HepG2 (cell line): Measurements from ENCODE around the gene MED23. TPM values are rescaled to one million over a fixed set of nuclear protein-coding genes. Genes with fewer than 3 reads are reported as not detected.
A peak's percentile ranks its signal among the peaks of the same experiment; 100 is the strongest.

Source experiments
- ATAC-seq: fragments of 200-7000 bp; cut with Tn5 transposase; 3 replicates; pipeline ENCODE4 v1.9.1; 2020; ENCODE audit warnings: mild to moderate bottlenecking, moderate library complexity
- BruUV-seq: library from RNA; stranded (reverse); fragments of 400-500 nt; replicated peaks from 2 replicates; lab custom pipeline; 2021; lab: Mats Ljungman, UMichigan
- CTCF ChIA-PET: fragments of 300-600 bp; formaldehyde crosslinking; extraction: SDS; loops from one replicate; lab custom pipeline; 2021; ENCODE audit warnings: low total read pairs, inconsistent platforms, low intra/inter-chr PET ratio; lab: Yijun Ruan, JAX
- POLR2A ChIA-PET: fragments of 350-600 bp; sonication (Branson Sonifier 250); formaldehyde crosslinking; loops from one replicate; lab custom pipeline; 2020; ENCODE audit warnings: antibody characterized with exemption, inconsistent platforms; lab: Yijun Ruan, JAX
- DNase-seq: peaks from one replicate; pipeline ENCODE4 v3.0.0-alpha.2; 2015; ENCODE audit warnings: low spot score
- FAIRE-seq: peaks from 3 replicates; lab custom pipeline; 2011; peaks lifted over from hg19 to GRCh38; lab: Jason Lieb, UNC
- H2AFZ ChIP-seq: one replicate; pipeline ENCODE4 v1.6.1; 2011; ENCODE audit warnings: low read length, inconsistent platforms
- H3K27ac ChIP-seq: fragments of 300-600 bp; 3 replicates; pipeline ENCODE4 v1.8.0; 2011; ENCODE audit warnings: mixed run types, mild to moderate bottlenecking, mixed read lengths, low read length, inconsistent platforms; ENCODE audit not compliant: insufficient read depth; ENCODE audit errors: extremely low read length
- H3K27me3 ChIP-seq, 2 experiments: fragments of 200-600 bp in 1 of 2; 2 replicates in 1 of 2; 3 replicates in 1 of 2; pipeline versions ENCODE4 v1.6.0 to v1.8.0; 2011; ENCODE audit warnings: low read length in 2 of 2, mild to moderate bottlenecking in 2 of 2, moderate library complexity in 2 of 2, inconsistent platforms in 1 of 2; ENCODE audit not compliant: insufficient read depth in 2 of 2, control insufficient read depth in 1 of 2
- H3K36me3 ChIP-seq, 2 experiments: fragments of 200-600 bp in 1 of 2; replicated peaks in 1 of 2; 2 replicates in 1 of 2; 3 replicates in 1 of 2; pipeline versions ENCODE4 v1.5.1 to v1.8.0; 2011; ENCODE audit warnings: low read length in 2 of 2, inconsistent platforms in 1 of 2; ENCODE audit not compliant: insufficient read depth in 2 of 2, control insufficient read depth in 1 of 2
- H3K4me1 ChIP-seq: 2 replicates; pipeline ENCODE4 v1.5.1; 2012; ENCODE audit warnings: low read length, inconsistent platforms; ENCODE audit not compliant: insufficient read depth
- H3K4me2 ChIP-seq: 2 replicates; pipeline ENCODE4 v1.6.0; 2011; ENCODE audit warnings: low read depth, low read length, inconsistent platforms
- H3K4me3 ChIP-seq, 3 experiments: fragments of 200-600 bp in 1 of 3; sonication (generic), shearing (Covaris generic) in 1 of 3; replicated peaks in 1 of 3; 2 replicates each; pipeline ENCODE4 v1.5.1; 2011 to 2016; ENCODE audit warnings: low read length in 3 of 3, inconsistent platforms in 2 of 3, low read depth in 2 of 3, mild to moderate bottlenecking in 2 of 3, control low read depth in 1 of 3, mixed read lengths in 1 of 3; ENCODE audit not compliant: insufficient read depth in 1 of 3
- H3K79me2 ChIP-seq: one replicate; pipeline ENCODE4 v1.6.1; 2011; ENCODE audit warnings: low read length, inconsistent platforms; ENCODE audit not compliant: insufficient read depth
- H3K9ac ChIP-seq: 2 replicates; pipeline ENCODE4 v1.6.0; 2011; ENCODE audit warnings: mild to moderate bottlenecking, low read depth, low read length, inconsistent platforms; ENCODE audit not compliant: insufficient read depth
- H3K9me3 ChIP-seq: 2 replicates; pipeline ENCODE4 v1.5.1; 2012; ENCODE audit warnings: mild to moderate bottlenecking, low read length
- H4K20me1 ChIP-seq: 2 replicates; pipeline ENCODE4 v1.6.0; 2011; ENCODE audit warnings: inconsistent platforms, mild to moderate bottlenecking, low read length, moderate library complexity; ENCODE audit not compliant: insufficient read depth
- CBX2 ChIP-seq, 2 experiments: fragments of 200-600 bp in 1 of 2; sonication (generic); formaldehyde crosslinking in 1 of 2; IDR thresholded peaks; 2 replicates each; pipeline versions ENCODE4 v1.7.0 to v1.8.1; 2018 to 2022; ENCODE audit warnings: low read depth in 2 of 2, low read length in 1 of 2, mild to moderate bottlenecking in 1 of 2, missing genetic modification reagents in 1 of 2
- JARID2 ChIP-seq: sonication (generic); formaldehyde crosslinking; IDR thresholded peaks from 2 replicates; pipeline ENCODE4 v1.8.1; 2023; ENCODE audit warnings: missing genetic modification reagents, inconsistent platforms; ENCODE audit not compliant: insufficient replicate concordance
- JDP2 ChIP-seq: sonication (generic); formaldehyde crosslinking; IDR thresholded peaks from 2 replicates; pipeline ENCODE4 v1.8.1; 2022; ENCODE audit warnings: missing genetic modification reagents, borderline replicate concordance
- MAFF ChIP-seq: IDR thresholded peaks from 2 replicates; pipeline ENCODE4 v1.6.1; 2011; ENCODE audit warnings: low read depth, low read length, improper control_type of control experiment
- MAFK ChIP-seq, 2 experiments: IDR thresholded peaks in 1 of 2; conservative IDR thresholded peaks in 1 of 2; 2 replicates each; pipeline ENCODE4 v1.6.1; 2011; ENCODE audit warnings: improper control_type of control experiment in 2 of 2, low read length in 2 of 2
- MIER3 ChIP-seq: IDR thresholded peaks from 2 replicates; pipeline ENCODE4 v1.6.1; 2016; ENCODE audit warnings: missing compliant biosample characterization, borderline replicate concordance
- NFYC ChIP-seq: IDR thresholded peaks from 2 replicates; pipeline ENCODE4 v1.6.1; 2016; ENCODE audit warnings: missing genetic modification reagents, missing compliant biosample characterization
- USF2 ChIP-seq, 2 experiments: sonication (generic) in 1 of 2; formaldehyde crosslinking in 1 of 2; IDR thresholded peaks; 2 replicates each; pipeline versions ENCODE4 v1.5.1 to v1.6.1; 2011 to 2020; ENCODE audit warnings: borderline replicate concordance in 1 of 2, low read depth in 1 of 2, low read length in 1 of 2, mild to moderate bottlenecking in 1 of 2, missing genetic modification reagents in 1 of 2, moderate library complexity in 1 of 2
- ZNF207 ChIP-seq: fragments of 450-650 bp; IDR thresholded peaks from 2 replicates; pipeline ENCODE4 v1.6.1; 2016; ENCODE audit warnings: antibody characterized with exemption, borderline replicate concordance
- WGBS: methylation state at CpG from one replicate; pipeline ENCODE4 v1.1.6; 2017; ENCODE audit warnings: low lambda C conversion rate; 5-methylcytosine and 5-hydroxymethylcytosine counted together
- in situ Hi-C: cut with HindIII; loops from 2 replicates; pipeline ENCODE4 v1.10.0; 2017; ENCODE audit warnings: low pct_unique_long_range_greater_than_20kb; ENCODE audit not compliant: extremely low pct_ligation_motif_present
- intact Hi-C: fragments of 100-400 bp; cut with micrococcal nuclease; formaldehyde crosslinking; loops from one replicate; pipeline ENCODE4 v1.10.0; 2022; ENCODE audit not compliant: unreplicated experiment
- polyA plus RNA-seq, 8 experiments: library from polyadenylated mRNA; depleted of rRNA in 3 of 8; stranded (reverse) in 7 of 8; unstranded in 1 of 8; fragments of >200 nt; fragmentation: Illumina TruSeq in 4 of 8; extraction: Trizol in 4 of 8; gene quantifications; 2 replicates each; pipeline versions ENCODE4 v1.2.1 to v1.2.3, GENCODE V29; 2011 to 2016; ENCODE audit warnings: low read depth in 4 of 8, missing spikeins in 1 of 8, mixed read lengths in 1 of 8; ENCODE audit not compliant: insufficient read depth in 1 of 8
- total RNA-seq, 5 experiments: library from RNA; depleted of rRNA; stranded (reverse); fragments of >200 nt; fragmentation: Illumina TruSeq; extraction: Trizol; gene quantifications; 2 replicates each; pipeline ENCODE4 v1.2.3, GENCODE V29; 2016; ENCODE audit warnings: low read depth in 1 of 5

Gene MED23
- total and polyA plus RNA-seq, 2 of the 13 experiments (the other 11 are each of a cell fraction or from before 2014, with no cell fraction given), result 34.9 to 50.5 TPM

GRCh38 chr6:131524695-131525336 is 103.2 kb downstream of the MED23 start:
- ChIA-PET POLR2A (no interaction called here), CTCF (no interaction called here)
- intact Hi-C loops, result no loop called here
- Histone ChIP-seq H3K27me3 (no peaks in the 10 kb centered on the region), H3K9ac (no peak overlapping the region), H4K20me1 (no peaks in the 10 kb centered on the region), H3K27ac (no peak overlapping the region), H3K36me3 (no peaks in the 10 kb centered on the region), H3K4me3 (no peak overlapping the region), H3K79me2 (no peaks in the 10 kb centered on the region), H2AFZ (no peak overlapping the region), H3K4me1 (peaks cover 6% of the 10 kb centered on the region; the same call in 1 of the 2 replicates), H3K9me3 (no peaks in the 10 kb centered on the region), H3K4me2 (no peak overlapping the region)
- in situ Hi-C loops, result no loop called here
- WGBS, result 68% methylated on average over 25 of the region's 25 CpGs
- TF ChIP-seq MAFF, result 0 out of 2 replicates have a peak, but pooled peaks have one; percentile 31
- TF ChIP-seq JARID2 (CRISPR knock-in tag), result no peak
- peak; percentile 37; the same call in 1 of the 2 replicates for TF ChIP-seq NFYC (CRISPR knock-in tag)
- peak; percentile 17 to 31; a peak in 2 of 4 replicates for TF ChIP-seq MAFK (conservative IDR thresholded peaks at IDR 0.05 in 1 of 2, IDR thresholded peaks at IDR 0.05 in 1 of 2; ENCODE audit: low read length in 2 of 2)
- no peak for TF ChIP-seq MIER3 (CRISPR knock-in tag)
- TF ChIP-seq JDP2, result no peak
- FAIRE-seq (no peak), ATAC-seq (no peak), DNase-seq (no peak)
- BruUV-seq, result no TSS peak

GRCh38 chr6:131523988-131524673 is 103.9 kb downstream of the MED23 start:
- DNase-seq (no peak), ATAC-seq (no peak), FAIRE-seq (no peak)
- Histone ChIP-seq H3K36me3 (no peaks in the 10 kb centered on the region), H4K20me1 (no peaks in the 10 kb centered on the region), H3K9me3 (no peaks in the 10 kb centered on the region), H3K4me1 (peaks cover 8% of the 10 kb centered on the region; the same call in 1 of the 2 replicates), H2AFZ (no peak overlapping the region), H3K4me3 (no peak overlapping the region), H3K27ac (no peak overlapping the region), H3K4me2 (no peak overlapping the region), H3K79me2 (no peaks in the 10 kb centered on the region), H3K27me3 (no peaks in the 10 kb centered on the region), H3K9ac (no peak overlapping the region)
- BruUV-seq, result no TSS peak
- intact Hi-C loops, result no loop called here
- TF ChIP-seq CBX2 (IDR thresholded peaks at IDR 0.05; ENCODE audit: low read depth, low read length), result no peak
- TF ChIP-seq CBX2 (CRISPR knock-in tag; IDR thresholded peaks at IDR 0.05; ENCODE audit: low read depth), result no peak
- TF ChIP-seq USF2 (IDR thresholded peaks at IDR 0.05; ENCODE audit: low read depth, low read length), result no peak
- no peak for TF ChIP-seq USF2 (CRISPR knock-in tag; IDR thresholded peaks at IDR 0.05; ENCODE audit: borderline replicate concordance)
- no peak for TF ChIP-seq ZNF207
- POLR2A ChIA-PET, result no interaction called here
- 93% methylated on average over 1 of the region's 1 CpG for WGBS
- CTCF ChIA-PET, result no interaction called here
- in situ Hi-C loops, result no loop called here
